ENCODE data around the gene HGFAC.

The HGFAC gene

GRCh38 chr4:3433138-3433869 is 8.5 kb upstream of the HGFAC start:
- H3K36me3 ChIP-seq (ENCODE audit: control insufficient read depth in 1 of 2, insufficient read depth in 2 of 2, low read length in 2 of 2) = peaks cover 0 to 16% of the 10 kb centered on the region in 2 donors
- H3K27me3 ChIP-seq (ENCODE audit: control insufficient read depth in 1 of 2, insufficient read depth in 2 of 2, low read length in 2 of 2) = no peaks in the 10 kb centered on the region
- no peak overlapping the region for H3K9ac ChIP-seq (ENCODE audit: low read depth in 1 of 2, low read length in 2 of 2)
- H3K9me3 ChIP-seq (ENCODE audit: control insufficient read depth in 1 of 2, low read length in 2 of 2) = no peaks in the 10 kb centered on the region
- no peaks in the 10 kb centered on the region for H3K4me1 ChIP-seq (ENCODE audit: control insufficient read depth in 1 of 2, insufficient read depth in 2 of 2, low read length in 2 of 2)
- H3K4me3 ChIP-seq (ENCODE audit: low read depth in 1 of 2, low read length in 2 of 2) = no peak overlapping the region
- no peak overlapping the region for H3K27ac ChIP-seq (ENCODE audit: low read depth, low read length)

GRCh38 chr4:3434881-3435685 is 6.7 kb upstream of the HGFAC start:
- no peaks in the 10 kb centered on the region for H3K27me3 ChIP-seq (ENCODE audit: control insufficient read depth in 1 of 2, insufficient read depth in 2 of 2, low read length in 2 of 2)
- H3K4me3 ChIP-seq (ENCODE audit: low read depth in 1 of 2, low read length in 2 of 2) = no peak overlapping the region
- no peaks in the 10 kb centered on the region for H3K4me1 ChIP-seq (ENCODE audit: control insufficient read depth in 1 of 2, insufficient read depth in 2 of 2, low read length in 2 of 2)
- H3K9ac ChIP-seq (ENCODE audit: low read depth in 1 of 2, low read length in 2 of 2) = no peak overlapping the region
- H3K27ac ChIP-seq (ENCODE audit: low read depth, low read length) = no peak overlapping the region
- H3K9me3 ChIP-seq (ENCODE audit: control insufficient read depth in 1 of 2, low read length in 2 of 2) = no peaks in the 10 kb centered on the region
- peaks cover 0 to 4% of the 10 kb centered on the region in 2 donors for H3K36me3 ChIP-seq (ENCODE audit: control insufficient read depth in 1 of 2, insufficient read depth in 2 of 2, low read length in 2 of 2)

- Histone ChIP-seq H3K9ac (ENCODE audit: low read depth in 1 of 2, low read length in 2 of 2) (no peak overlapping the region), H3K27me3 (ENCODE audit: control insufficient read depth in 1 of 2, insufficient read depth in 2 of 2, low read length in 2 of 2) (no peaks in the 10 kb centered on the region), H3K27ac (ENCODE audit: low read depth, low read length) (no peak overlapping the region)
Measured at GRCh38 chr4:3435686-3435956, 6.1 kb upstream of the HGFAC start.

GRCh38 chr4:3436048-3436797 is 5.5 kb upstream of the HGFAC start:
- H3K27ac ChIP-seq (ENCODE audit: low read depth, low read length) = no peak overlapping the region
- H3K27me3 ChIP-seq (ENCODE audit: control insufficient read depth in 1 of 2, insufficient read depth in 2 of 2, low read length in 2 of 2) = no peaks in the 10 kb centered on the region
- H3K36me3 ChIP-seq (ENCODE audit: control insufficient read depth in 1 of 2, insufficient read depth in 2 of 2, low read length in 2 of 2) = peaks cover 0 to 4% of the 10 kb centered on the region in 2 donors
- H3K9me3 ChIP-seq (ENCODE audit: control insufficient read depth in 1 of 2, low read length in 2 of 2) = no peaks in the 10 kb centered on the region
- no peak overlapping the region for H3K4me3 ChIP-seq (ENCODE audit: low read depth in 1 of 2, low read length in 2 of 2)
- H3K9ac ChIP-seq (ENCODE audit: low read depth in 1 of 2, low read length in 2 of 2) = no peak overlapping the region
- no peaks in the 10 kb centered on the region for H3K4me1 ChIP-seq (ENCODE audit: control insufficient read depth in 1 of 2, insufficient read depth in 2 of 2, low read length in 2 of 2)

More at GRCh38 chr4:3435686-3435956, 6.1 kb upstream of the HGFAC start:
- no peaks in the 10 kb centered on the region for H3K9me3 ChIP-seq (ENCODE audit: control insufficient read depth in 1 of 2, low read length in 2 of 2)
- H3K4me3 ChIP-seq (ENCODE audit: low read depth in 1 of 2, low read length in 2 of 2) = no peak overlapping the region
- H3K36me3 ChIP-seq (ENCODE audit: control insufficient read depth in 1 of 2, insufficient read depth in 2 of 2, low read length in 2 of 2) = peaks cover 0 to 4% of the 10 kb centered on the region in 2 donors
- H3K4me1 ChIP-seq (ENCODE audit: control insufficient read depth in 1 of 2, insufficient read depth in 2 of 2, low read length in 2 of 2) = no peaks in the 10 kb centered on the region

GRCh38 chr4:3436798-3437581 is 4.8 kb upstream of the HGFAC start:
- no peaks in the 10 kb centered on the region for H3K9me3 ChIP-seq (ENCODE audit: control insufficient read depth in 1 of 2, low read length in 2 of 2)
- H3K36me3 ChIP-seq (ENCODE audit: control insufficient read depth in 1 of 2, insufficient read depth in 2 of 2, low read length in 2 of 2) = no peaks in the 10 kb centered on the region
- H3K27ac ChIP-seq (ENCODE audit: low read depth, low read length) = no peak overlapping the region
- no peak overlapping the region for H3K4me3 ChIP-seq (ENCODE audit: low read depth in 1 of 2, low read length in 2 of 2)
- no peaks in the 10 kb centered on the region for H3K4me1 ChIP-seq (ENCODE audit: control insufficient read depth in 1 of 2, insufficient read depth in 2 of 2, low read length in 2 of 2)
- no peaks in the 10 kb centered on the region for H3K27me3 ChIP-seq (ENCODE audit: control insufficient read depth in 1 of 2, insufficient read depth in 2 of 2, low read length in 2 of 2)
- H3K9ac ChIP-seq (ENCODE audit: low read depth in 1 of 2, low read length in 2 of 2) = no peak overlapping the region

- Histone ChIP-seq H3K36me3 (ENCODE audit: control insufficient read depth in 1 of 2, insufficient read depth in 2 of 2, low read length in 2 of 2) (no peaks in the 10 kb centered on the region), H3K9ac (ENCODE audit: low read depth in 1 of 2, low read length in 2 of 2) (no peak overlapping the region), H3K27ac (ENCODE audit: low read depth, low read length) (no peak overlapping the region), H3K9me3 (ENCODE audit: control insufficient read depth in 1 of 2, low read length in 2 of 2) (no peaks in the 10 kb centered on the region), H3K4me1 (ENCODE audit: control insufficient read depth in 1 of 2, insufficient read depth in 2 of 2, low read length in 2 of 2) (no peaks in the 10 kb centered on the region), H3K4me3 (ENCODE audit: low read depth in 1 of 2, low read length in 2 of 2) (no peak overlapping the region), H3K27me3 (ENCODE audit: control insufficient read depth in 1 of 2, insufficient read depth in 2 of 2, low read length in 2 of 2) (no peaks in the 10 kb centered on the region)
Measured at GRCh38 chr4:3437582-3437936, 4.2 kb upstream of the HGFAC start.

- Histone ChIP-seq H3K36me3 (ENCODE audit: control insufficient read depth in 1 of 2, insufficient read depth in 2 of 2, low read length in 2 of 2) (no peaks in the 10 kb centered on the region), H3K9me3 (ENCODE audit: control insufficient read depth in 1 of 2, low read length in 2 of 2) (no peaks in the 10 kb centered on the region), H3K27ac (ENCODE audit: low read depth, low read length) (no peak overlapping the region), H3K4me3 (ENCODE audit: low read depth in 1 of 2, low read length in 2 of 2) (no peak overlapping the region), H3K4me1 (ENCODE audit: control insufficient read depth in 1 of 2, insufficient read depth in 2 of 2, low read length in 2 of 2) (no peaks in the 10 kb centered on the region), H3K27me3 (ENCODE audit: control insufficient read depth in 1 of 2, insufficient read depth in 2 of 2, low read length in 2 of 2) (no peaks in the 10 kb centered on the region), H3K9ac (ENCODE audit: low read depth in 1 of 2, low read length in 2 of 2) (no peak overlapping the region)
Measured at GRCh38 chr4:3437998-3438846, 3.5 kb upstream of the HGFAC start.

- H3K4me3 ChIP-seq (ENCODE audit: low read depth in 1 of 2, low read length in 2 of 2) = no peak overlapping the region
- H3K27ac ChIP-seq (ENCODE audit: low read depth, low read length) = no peak overlapping the region
- H3K27me3 ChIP-seq (ENCODE audit: control insufficient read depth in 1 of 2, insufficient read depth in 2 of 2, low read length in 2 of 2) = no peaks in the 10 kb centered on the region
- H3K36me3 ChIP-seq (ENCODE audit: control insufficient read depth in 1 of 2, insufficient read depth in 2 of 2, low read length in 2 of 2) = no peaks in the 10 kb centered on the region
- H3K9ac ChIP-seq (ENCODE audit: low read depth in 1 of 2, low read length in 2 of 2) = no peak overlapping the region
- no peaks in the 10 kb centered on the region for H3K9me3 ChIP-seq (ENCODE audit: control insufficient read depth in 1 of 2, low read length in 2 of 2)
- H3K4me1 ChIP-seq (ENCODE audit: control insufficient read depth in 1 of 2, insufficient read depth in 2 of 2, low read length in 2 of 2) = no peaks in the 10 kb centered on the region
Measured at GRCh38 chr4:3438847-3439180, 3.0 kb upstream of the HGFAC start.

GRCh38 chr4:3439391-3439790 is 2.4 kb upstream of the HGFAC start:
- no peak overlapping the region for H3K9ac ChIP-seq (ENCODE audit: low read depth in 1 of 2, low read length in 2 of 2)
- no peak overlapping the region for H3K4me3 ChIP-seq (ENCODE audit: low read depth in 1 of 2, low read length in 2 of 2)
- H3K27me3 ChIP-seq (ENCODE audit: control insufficient read depth in 1 of 2, insufficient read depth in 2 of 2, low read length in 2 of 2) = no peaks in the 10 kb centered on the region
- no peaks in the 10 kb centered on the region for H3K9me3 ChIP-seq (ENCODE audit: control insufficient read depth in 1 of 2, low read length in 2 of 2)
- H3K36me3 ChIP-seq (ENCODE audit: control insufficient read depth in 1 of 2, insufficient read depth in 2 of 2, low read length in 2 of 2) = no peaks in the 10 kb centered on the region
- no peak overlapping the region for H3K27ac ChIP-seq (ENCODE audit: low read depth, low read length)
- no peaks in the 10 kb centered on the region for H3K4me1 ChIP-seq (ENCODE audit: control insufficient read depth in 1 of 2, insufficient read depth in 2 of 2, low read length in 2 of 2)

All from duodenal mucosa (tissue), 2 donors.